WTC11 (cell line): ENCODE measurements around the gene PRKCE. TPM values are rescaled to one million over a fixed set of nuclear protein-coding genes. Genes with fewer than 3 reads are reported as not detected.

Source experiments
- ATAC-seq: fragments of 200-7000 bp; cut with Tn5 transposase; 2 replicates; pipeline ENCODE4 v1.10.0; 2021; ENCODE audit warnings: mild to moderate bottlenecking, moderate library complexity
- CTCF ChIA-PET: fragments of 300-600 bp; sonication (Branson Sonifier 250); formaldehyde crosslinking; loops from one replicate; lab custom pipeline; 2021; ENCODE audit warnings: antibody characterized with exemption; lab: Charles Lee
- POLR2A ChIA-PET: fragments of 350-600 bp; sonication (Branson Sonifier 250); formaldehyde crosslinking; loops from one replicate; lab custom pipeline; 2021; ENCODE audit warnings: antibody characterized with exemption; lab: Charles Lee
- DNase-seq: peaks from one replicate; pipeline ENCODE4 v3.0.0; 2021; ENCODE audit warnings: low spot score
- H3K27ac Mint-ChIP-seq: 2 replicates; pipeline ENCODE4 v1.8.0; 2021; ENCODE audit warnings: mixed read lengths
- H3K27me3 Mint-ChIP-seq: 2 replicates; pipeline ENCODE4 v1.8.0; 2021; ENCODE audit warnings: low read depth, mild to moderate bottlenecking, moderate library complexity, mixed read lengths
- H3K36me3 Mint-ChIP-seq: 2 replicates; pipeline ENCODE4 v1.8.0; 2021; ENCODE audit warnings: mixed read lengths
- H3K4me1 Mint-ChIP-seq: 2 replicates; pipeline ENCODE4 v1.8.0; 2022; ENCODE audit warnings: mixed read lengths
- H3K4me3 Mint-ChIP-seq: 2 replicates; pipeline ENCODE4 v1.8.0; 2021; ENCODE audit warnings: mild to moderate bottlenecking, moderate library complexity, mixed read lengths
- H3K9me3 Mint-ChIP-seq: 2 replicates; pipeline ENCODE4 v1.8.0; 2021; ENCODE audit warnings: mixed read lengths
- CREB1 ChIP-seq: sonication (generic); formaldehyde crosslinking; IDR thresholded peaks from 2 replicates; pipeline ENCODE4 v1.8.0; 2023; ENCODE audit warnings: mild to moderate bottlenecking, missing genetic modification reagents
- ELF4 ChIP-seq: sonication (generic); formaldehyde crosslinking; IDR thresholded peaks from 2 replicates; pipeline ENCODE4 v1.8.1; 2022; ENCODE audit warnings: low read depth, mild to moderate bottlenecking, moderate library complexity, missing genetic modification reagents
- ETV6 ChIP-seq: sonication (generic); formaldehyde crosslinking; IDR thresholded peaks from 2 replicates; pipeline ENCODE4 v1.8.1; 2022; ENCODE audit warnings: mild to moderate bottlenecking, missing genetic modification reagents
- JAZF1 ChIP-seq: fragments of 250-450 bp; sonication (Bioruptor Pico); IDR thresholded peaks from 2 replicates; pipeline ENCODE4 v1.9.0; 2021; ENCODE audit warnings: moderate library complexity, mild to moderate bottlenecking, inconsistent platforms
- KAT7 ChIP-seq: sonication (generic); formaldehyde crosslinking; IDR thresholded peaks from 2 replicates; pipeline ENCODE4 v1.8.1; 2023; ENCODE audit warnings: missing genetic modification reagents, mild to moderate bottlenecking, borderline replicate concordance
- MYBL2 ChIP-seq: sonication (generic); formaldehyde crosslinking; IDR thresholded peaks from 2 replicates; pipeline ENCODE4 v1.8.1; 2023; ENCODE audit warnings: mild to moderate bottlenecking, moderate library complexity, missing genetic modification reagents
- PRRX2 ChIP-seq: fragments of 250-450 bp; sonication (Bioruptor Pico); IDR thresholded peaks from 2 replicates; pipeline ENCODE4 v1.8.0; 2021; ENCODE audit warnings: mild to moderate bottlenecking
- SMAD3 ChIP-seq: sonication (generic); formaldehyde crosslinking; IDR thresholded peaks from 2 replicates; pipeline ENCODE4 v1.8.0; 2022; ENCODE audit warnings: missing genetic modification reagents, mild to moderate bottlenecking, borderline replicate concordance
- SP1 ChIP-seq: sonication (generic); formaldehyde crosslinking; conservative IDR thresholded peaks from 2 replicates; pipeline ENCODE4 v1.8.1; 2022; ENCODE audit warnings: missing genetic modification reagents
- TCF7 ChIP-seq: sonication (generic); formaldehyde crosslinking; IDR thresholded peaks from 2 replicates; pipeline ENCODE4 v1.8.0; 2022; ENCODE audit warnings: mild to moderate bottlenecking, low read depth, missing genetic modification reagents, moderate library complexity
- ZNF263 ChIP-seq: sonication (generic); formaldehyde crosslinking; IDR thresholded peaks from 2 replicates; pipeline ENCODE4 v1.8.1; 2022; ENCODE audit warnings: low read depth, mild to moderate bottlenecking, moderate library complexity, missing genetic modification reagents
- ZNF423 ChIP-seq: fragments of 250-450 bp; sonication (Bioruptor Pico); IDR thresholded peaks from 2 replicates; pipeline ENCODE4 v2.1.2; 2022; ENCODE audit warnings: mild to moderate bottlenecking, moderate library complexity
- total RNA-seq: library from RNA; stranded (reverse); gene quantifications from 3 replicates; pipeline ENCODE4 v1.2.3, GENCODE V29; 2021
- TF ChIP-seq, protein P1 (sequence below): sonication (generic); formaldehyde crosslinking; conservative IDR thresholded peaks from 2 replicates; pipeline ENCODE4 v1.8.1; 2022; ENCODE audit warnings: mild to moderate bottlenecking, missing genetic modification reagents
- TF ChIP-seq, protein P2 (sequence below): sonication (generic); formaldehyde crosslinking; IDR thresholded peaks from 2 replicates; pipeline ENCODE4 v1.8.0; 2022; ENCODE audit warnings: missing genetic modification reagents
- TF ChIP-seq, protein P3 (sequence below): sonication (generic); formaldehyde crosslinking; IDR thresholded peaks from 2 replicates; pipeline ENCODE4 v1.8.1; 2022; ENCODE audit warnings: low read depth, missing genetic modification reagents, borderline replicate concordance
- TF ChIP-seq, protein P4 (sequence below): sonication (generic); formaldehyde crosslinking; IDR thresholded peaks from 2 replicates; pipeline ENCODE4 v1.8.0; 2023; ENCODE audit warnings: missing genetic modification reagents, mild to moderate bottlenecking, borderline replicate concordance
- TF ChIP-seq, protein P5 (sequence below): fragments of 250-450 bp; sonication (Bioruptor Pico); IDR thresholded peaks from 2 replicates; pipeline ENCODE4 v1.9.0; 2021; ENCODE audit warnings: mild to moderate bottlenecking, borderline replicate concordance

PRKCE gene
- total RNA-seq, 1 experiment from 2014 or later = 5.8 TPM

DNA sequence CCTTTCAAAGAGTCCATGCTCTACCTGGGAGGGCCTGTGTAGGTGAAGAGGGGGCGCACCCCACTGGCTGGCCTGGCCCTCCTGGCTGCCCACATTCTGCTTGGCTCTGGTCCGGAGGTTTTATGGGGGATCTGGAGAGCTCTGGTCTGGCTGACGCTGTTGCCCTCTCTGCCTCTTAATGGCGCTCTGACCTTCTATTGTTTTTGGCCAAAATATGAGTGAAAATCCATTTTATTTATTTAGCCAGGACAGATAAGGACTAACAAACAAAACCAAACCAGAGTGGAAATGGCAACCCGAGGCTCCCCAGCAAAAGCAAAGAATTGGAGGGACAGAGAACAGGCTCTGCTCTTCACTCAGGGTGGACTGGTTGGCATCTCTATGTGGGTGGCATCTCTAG is 45.7 kb downstream of the PRKCE start:
- TF ChIP-seq KAT7 (no peak), ZNF263 (no peak), TCF7 (CRISPR knock-in tag) (no peak), ELF4 (CRISPR knock-in tag) (no peak), ETV6 (CRISPR knock-in tag) (no peak), JAZF1 (CRISPR knock-in tag) (no peak), CREB1 (CRISPR knock-in tag) (no peak), PRRX2 (CRISPR knock-in tag) (no peak)
- TF ChIP-seq, protein P1, sequence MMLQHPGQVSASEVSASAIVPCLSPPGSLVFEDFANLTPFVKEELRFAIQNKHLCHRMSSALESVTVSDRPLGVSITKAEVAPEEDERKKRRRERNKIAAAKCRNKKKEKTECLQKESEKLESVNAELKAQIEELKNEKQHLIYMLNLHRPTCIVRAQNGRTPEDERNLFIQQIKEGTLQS (CRISPR knock-in tag) = no peak
- TF ChIP-seq, protein P2, sequence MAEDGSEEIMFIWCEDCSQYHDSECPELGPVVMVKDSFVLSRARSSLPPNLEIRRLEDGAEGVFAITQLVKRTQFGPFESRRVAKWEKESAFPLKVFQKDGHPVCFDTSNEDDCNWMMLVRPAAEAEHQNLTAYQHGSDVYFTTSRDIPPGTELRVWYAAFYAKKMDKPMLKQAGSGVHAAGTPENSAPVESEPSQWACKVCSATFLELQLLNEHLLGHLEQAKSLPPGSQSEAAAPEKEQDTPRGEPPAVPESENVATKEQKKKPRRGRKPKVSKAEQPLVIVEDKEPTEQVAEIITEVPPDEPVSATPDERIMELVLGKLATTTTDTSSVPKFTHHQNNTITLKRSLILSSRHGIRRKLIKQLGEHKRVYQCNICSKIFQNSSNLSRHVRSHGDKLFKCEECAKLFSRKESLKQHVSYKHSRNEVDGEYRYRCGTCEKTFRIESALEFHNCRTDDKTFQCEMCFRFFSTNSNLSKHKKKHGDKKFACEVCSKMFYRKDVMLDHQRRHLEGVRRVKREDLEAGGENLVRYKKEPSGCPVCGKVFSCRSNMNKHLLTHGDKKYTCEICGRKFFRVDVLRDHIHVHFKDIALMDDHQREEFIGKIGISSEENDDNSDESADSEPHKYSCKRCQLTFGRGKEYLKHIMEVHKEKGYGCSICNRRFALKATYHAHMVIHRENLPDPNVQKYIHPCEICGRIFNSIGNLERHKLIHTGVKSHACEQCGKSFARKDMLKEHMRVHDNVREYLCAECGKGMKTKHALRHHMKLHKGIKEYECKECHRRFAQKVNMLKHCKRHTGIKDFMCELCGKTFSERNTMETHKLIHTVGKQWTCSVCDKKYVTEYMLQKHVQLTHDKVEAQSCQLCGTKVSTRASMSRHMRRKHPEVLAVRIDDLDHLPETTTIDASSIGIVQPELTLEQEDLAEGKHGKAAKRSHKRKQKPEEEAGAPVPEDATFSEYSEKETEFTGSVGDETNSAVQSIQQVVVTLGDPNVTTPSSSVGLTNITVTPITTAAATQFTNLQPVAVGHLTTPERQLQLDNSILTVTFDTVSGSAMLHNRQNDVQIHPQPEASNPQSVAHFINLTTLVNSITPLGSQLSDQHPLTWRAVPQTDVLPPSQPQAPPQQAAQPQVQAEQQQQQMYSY = no peak
- TF ChIP-seq, all 79 proteins: peak for 0
- Mint-ChIP-seq H3K4me3 (no peak overlapping the region), H3K4me1 (peaks cover 8% of the 10 kb centered on the region), H3K27me3 (no peaks in the 10 kb centered on the region), H3K27ac (no peak overlapping the region), H3K9me3 (no peaks in the 10 kb centered on the region), H3K36me3 (no peaks in the 10 kb centered on the region)
- ChIA-PET CTCF (interaction anchor here (1.5 kb wide), 1 partner anchor 81 kb away, joined by 4 read pairs; no protein-coding TSS in a partner anchor), POLR2A (no interaction called here)
- ATAC-seq (no peak), DNase-seq (no peak)

DNA sequence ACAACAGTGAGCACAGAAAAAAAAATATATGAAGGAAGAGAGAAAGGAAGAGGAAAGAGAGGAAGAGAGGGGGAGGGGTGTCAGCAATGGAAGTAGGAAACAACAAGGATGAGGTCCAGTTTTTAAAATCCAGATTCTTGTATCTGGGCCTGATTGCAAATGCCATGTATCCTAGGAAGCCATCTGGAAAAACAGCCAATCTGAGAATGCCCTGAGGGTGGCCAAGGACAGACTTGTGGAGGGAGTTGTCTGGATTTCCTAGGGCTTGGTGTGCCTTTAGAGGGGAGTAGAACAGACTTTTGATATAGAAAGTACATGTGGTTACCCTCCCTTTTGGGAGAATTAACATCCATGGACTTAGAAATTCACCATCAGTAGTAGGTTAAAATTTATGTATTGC is 47.1 kb downstream of the PRKCE start:
- Mint-ChIP-seq H3K4me3 (no peak overlapping the region), H3K9me3 (no peaks in the 10 kb centered on the region), H3K27me3 (no peaks in the 10 kb centered on the region), H3K4me1 (peaks cover 8% of the 10 kb centered on the region), H3K36me3 (no peaks in the 10 kb centered on the region), H3K27ac (no peak overlapping the region)
- POLR2A ChIA-PET = no interaction called here
- ATAC-seq = no peak
- no peak for DNase-seq
- CTCF ChIA-PET = no interaction called here
- TF ChIP-seq, protein P3, sequence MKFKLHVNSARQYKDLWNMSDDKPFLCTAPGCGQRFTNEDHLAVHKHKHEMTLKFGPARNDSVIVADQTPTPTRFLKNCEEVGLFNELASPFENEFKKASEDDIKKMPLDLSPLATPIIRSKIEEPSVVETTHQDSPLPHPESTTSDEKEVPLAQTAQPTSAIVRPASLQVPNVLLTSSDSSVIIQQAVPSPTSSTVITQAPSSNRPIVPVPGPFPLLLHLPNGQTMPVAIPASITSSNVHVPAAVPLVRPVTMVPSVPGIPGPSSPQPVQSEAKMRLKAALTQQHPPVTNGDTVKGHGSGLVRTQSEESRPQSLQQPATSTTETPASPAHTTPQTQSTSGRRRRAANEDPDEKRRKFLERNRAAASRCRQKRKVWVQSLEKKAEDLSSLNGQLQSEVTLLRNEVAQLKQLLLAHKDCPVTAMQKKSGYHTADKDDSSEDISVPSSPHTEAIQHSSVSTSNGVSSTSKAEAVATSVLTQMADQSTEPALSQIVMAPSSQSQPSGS (CRISPR knock-in tag) = no peak
- TF ChIP-seq ZNF423 (CRISPR knock-in tag) (no peak), SMAD3 (no peak), SP1 (CRISPR knock-in tag) (no peak), ELF4 (CRISPR knock-in tag) (no peak), MYBL2 (no peak)
- TF ChIP-seq, protein P2 = no peak
- TF ChIP-seq, protein P4, sequence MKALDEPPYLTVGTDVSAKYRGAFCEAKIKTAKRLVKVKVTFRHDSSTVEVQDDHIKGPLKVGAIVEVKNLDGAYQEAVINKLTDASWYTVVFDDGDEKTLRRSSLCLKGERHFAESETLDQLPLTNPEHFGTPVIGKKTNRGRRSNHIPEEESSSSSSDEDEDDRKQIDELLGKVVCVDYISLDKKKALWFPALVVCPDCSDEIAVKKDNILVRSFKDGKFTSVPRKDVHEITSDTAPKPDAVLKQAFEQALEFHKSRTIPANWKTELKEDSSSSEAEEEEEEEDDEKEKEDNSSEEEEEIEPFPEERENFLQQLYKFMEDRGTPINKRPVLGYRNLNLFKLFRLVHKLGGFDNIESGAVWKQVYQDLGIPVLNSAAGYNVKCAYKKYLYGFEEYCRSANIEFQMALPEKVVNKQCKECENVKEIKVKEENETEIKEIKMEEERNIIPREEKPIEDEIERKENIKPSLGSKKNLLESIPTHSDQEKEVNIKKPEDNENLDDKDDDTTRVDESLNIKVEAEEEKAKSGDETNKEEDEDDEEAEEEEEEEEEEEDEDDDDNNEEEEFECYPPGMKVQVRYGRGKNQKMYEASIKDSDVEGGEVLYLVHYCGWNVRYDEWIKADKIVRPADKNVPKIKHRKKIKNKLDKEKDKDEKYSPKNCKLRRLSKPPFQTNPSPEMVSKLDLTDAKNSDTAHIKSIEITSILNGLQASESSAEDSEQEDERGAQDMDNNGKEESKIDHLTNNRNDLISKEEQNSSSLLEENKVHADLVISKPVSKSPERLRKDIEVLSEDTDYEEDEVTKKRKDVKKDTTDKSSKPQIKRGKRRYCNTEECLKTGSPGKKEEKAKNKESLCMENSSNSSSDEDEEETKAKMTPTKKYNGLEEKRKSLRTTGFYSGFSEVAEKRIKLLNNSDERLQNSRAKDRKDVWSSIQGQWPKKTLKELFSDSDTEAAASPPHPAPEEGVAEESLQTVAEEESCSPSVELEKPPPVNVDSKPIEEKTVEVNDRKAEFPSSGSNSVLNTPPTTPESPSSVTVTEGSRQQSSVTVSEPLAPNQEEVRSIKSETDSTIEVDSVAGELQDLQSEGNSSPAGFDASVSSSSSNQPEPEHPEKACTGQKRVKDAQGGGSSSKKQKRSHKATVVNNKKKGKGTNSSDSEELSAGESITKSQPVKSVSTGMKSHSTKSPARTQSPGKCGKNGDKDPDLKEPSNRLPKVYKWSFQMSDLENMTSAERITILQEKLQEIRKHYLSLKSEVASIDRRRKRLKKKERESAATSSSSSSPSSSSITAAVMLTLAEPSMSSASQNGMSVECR (CRISPR knock-in tag) = no peak
- TF ChIP-seq, protein P5, sequence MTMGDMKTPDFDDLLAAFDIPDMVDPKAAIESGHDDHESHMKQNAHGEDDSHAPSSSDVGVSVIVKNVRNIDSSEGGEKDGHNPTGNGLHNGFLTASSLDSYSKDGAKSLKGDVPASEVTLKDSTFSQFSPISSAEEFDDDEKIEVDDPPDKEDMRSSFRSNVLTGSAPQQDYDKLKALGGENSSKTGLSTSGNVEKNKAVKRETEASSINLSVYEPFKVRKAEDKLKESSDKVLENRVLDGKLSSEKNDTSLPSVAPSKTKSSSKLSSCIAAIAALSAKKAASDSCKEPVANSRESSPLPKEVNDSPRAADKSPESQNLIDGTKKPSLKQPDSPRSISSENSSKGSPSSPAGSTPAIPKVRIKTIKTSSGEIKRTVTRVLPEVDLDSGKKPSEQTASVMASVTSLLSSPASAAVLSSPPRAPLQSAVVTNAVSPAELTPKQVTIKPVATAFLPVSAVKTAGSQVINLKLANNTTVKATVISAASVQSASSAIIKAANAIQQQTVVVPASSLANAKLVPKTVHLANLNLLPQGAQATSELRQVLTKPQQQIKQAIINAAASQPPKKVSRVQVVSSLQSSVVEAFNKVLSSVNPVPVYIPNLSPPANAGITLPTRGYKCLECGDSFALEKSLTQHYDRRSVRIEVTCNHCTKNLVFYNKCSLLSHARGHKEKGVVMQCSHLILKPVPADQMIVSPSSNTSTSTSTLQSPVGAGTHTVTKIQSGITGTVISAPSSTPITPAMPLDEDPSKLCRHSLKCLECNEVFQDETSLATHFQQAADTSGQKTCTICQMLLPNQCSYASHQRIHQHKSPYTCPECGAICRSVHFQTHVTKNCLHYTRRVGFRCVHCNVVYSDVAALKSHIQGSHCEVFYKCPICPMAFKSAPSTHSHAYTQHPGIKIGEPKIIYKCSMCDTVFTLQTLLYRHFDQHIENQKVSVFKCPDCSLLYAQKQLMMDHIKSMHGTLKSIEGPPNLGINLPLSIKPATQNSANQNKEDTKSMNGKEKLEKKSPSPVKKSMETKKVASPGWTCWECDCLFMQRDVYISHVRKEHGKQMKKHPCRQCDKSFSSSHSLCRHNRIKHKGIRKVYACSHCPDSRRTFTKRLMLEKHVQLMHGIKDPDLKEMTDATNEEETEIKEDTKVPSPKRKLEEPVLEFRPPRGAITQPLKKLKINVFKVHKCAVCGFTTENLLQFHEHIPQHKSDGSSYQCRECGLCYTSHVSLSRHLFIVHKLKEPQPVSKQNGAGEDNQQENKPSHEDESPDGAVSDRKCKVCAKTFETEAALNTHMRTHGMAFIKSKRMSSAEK = no peak
